T1000 (cell line): ENCODE data around the gene THSD4.
"Not testable (repeated sequence)": the region's sequence is repeated elsewhere in the genome, so short reads cannot be mapped to it uniquely, and the experiment has no call there.

Source experiments
- DNase-seq: peaks from one replicate; lab custom pipeline; 2025; ENCODE audit warnings: mixed read lengths; lab: John Stamatoyannopoulos, UW

Gene THSD4

GRCh38 chr15:71149646-71150557, 34.6 kb downstream of the THSD4 start:
- no peak for DNase-seq

- DNase-seq, result no peak
Observed at GRCh38 chr15:71151081-71151480, 35.8 kb downstream of the THSD4 start.

- DNase-seq, result no peak
Observed at GRCh38 chr15:71152542-71152941, 37.3 kb downstream of the THSD4 start.

- no peak for DNase-seq
Observed at GRCh38 chr15:71153823-71154524, 38.7 kb downstream of the THSD4 start.

GRCh38 chr15:71154607-71155200, 39.4 kb downstream of the THSD4 start:
- DNase-seq, result no peak

GRCh38 chr15:71155534-71155933, 40.3 kb downstream of the THSD4 start:
- DNase-seq, result no peak

GRCh38 chr15:71160976-71161375, 45.7 kb downstream of the THSD4 start:
- no peak for DNase-seq

GRCh38 chr15:71162309-71162708, 47.0 kb downstream of the THSD4 start:
- DNase-seq, result no peak

GRCh38 chr15:71164606-71165005, 49.3 kb downstream of the THSD4 start:
- not testable (repeated sequence) for DNase-seq

GRCh38 chr15:71167445-71168165, 52.3 kb downstream of the THSD4 start:
- DNase-seq, result no peak

- no peak for DNase-seq
Observed at GRCh38 chr15:71168166-71168834, 53.0 kb downstream of the THSD4 start.

- no peak for DNase-seq
Observed at GRCh38 chr15:71170163-71170562, 54.9 kb downstream of the THSD4 start.

- no peak for DNase-seq
Observed at GRCh38 chr15:71171195-71171594, 55.9 kb downstream of the THSD4 start.

GRCh38 chr15:71174360-71174759, 59.1 kb downstream of the THSD4 start:
- not testable (repeated sequence) for DNase-seq

GRCh38 chr15:71180986-71181853, 65.9 kb downstream of the THSD4 start:
- no peak for DNase-seq

GRCh38 chr15:71182522-71182921, 67.3 kb downstream of the THSD4 start:
- no peak for DNase-seq

- no peak for DNase-seq
Observed at GRCh38 chr15:71183063-71183462, 67.8 kb downstream of the THSD4 start.

- DNase-seq, result no peak
Observed at GRCh38 chr15:71185706-71186105, 70.4 kb downstream of the THSD4 start.

- DNase-seq, result no peak
Observed at GRCh38 chr15:71186267-71186666, 71.0 kb downstream of the THSD4 start.

- no peak for DNase-seq
Observed at GRCh38 chr15:71187078-71187477, 71.8 kb downstream of the THSD4 start.

GRCh38 chr15:71187526-71187925, 72.3 kb downstream of the THSD4 start:
- DNase-seq, result no peak
